HG02852 (cell line): ENCODE results near the gene PLCD3.

ENCODE experiments used
- ATAC-seq: cut with Tn5 transposase; IDR thresholded peaks from one replicate; pipeline ENCODE4 v1.9.1; 2021; ENCODE audit warnings: mild to moderate bottlenecking, moderate library complexity; ENCODE audit not compliant: unreplicated experiment

PLCD3 gene

GRCh38 chr17:45081047-45081703 lies 51.1 kb downstream of the PLCD3 start:
- no peak for ATAC-seq

- ATAC-seq: no peak
Measured at GRCh38 chr17:45077643-45078042, 54.7 kb downstream of the PLCD3 start.

- ATAC-seq: no peak
Measured at GRCh38 chr17:45073414-45074070, 58.8 kb downstream of the PLCD3 start.

- no peak for ATAC-seq
Measured at GRCh38 chr17:45070809-45071208, 61.5 kb downstream of the PLCD3 start.

GRCh38 chr17:45070001-45070400 lies 62.3 kb downstream of the PLCD3 start:
- ATAC-seq: no peak

GRCh38 chr17:45067637-45068036 lies 64.7 kb downstream of the PLCD3 start:
- ATAC-seq: no peak

- no peak for ATAC-seq
Measured at GRCh38 chr17:45063198-45063597, 69.1 kb downstream of the PLCD3 start.

GRCh38 chr17:45061606-45062205 lies 70.6 kb downstream of the PLCD3 start:
- ATAC-seq: no peak

GRCh38 chr17:45060797-45061605 lies 71.3 kb downstream of the PLCD3 start, which contains the start of gene NMT1:
Gene NMT1, plus strand, starts transcription at chr17:45061317. Its CDS starts 13 bp downstream, at chr17:45061330.
- peak; percentile 85 for ATAC-seq

- no peak for ATAC-seq
Measured at GRCh38 chr17:45060382-45060796, 71.9 kb downstream of the PLCD3 start.
